Left lung (tissue), 10 donors: Measurements from ENCODE around the gene CACNA1C. TPM values are rescaled to one million over a fixed set of nuclear protein-coding genes. Genes with fewer than 3 reads are reported as not detected.
A peak's percentile ranks its signal among the peaks of the same experiment; 100 is the strongest.

Experiments
- ATAC-seq: fragments of 200-7000 bp; cut with Tn5 transposase; one replicate; pipeline ENCODE4 v1.9.1; 2020; ENCODE audit warnings: moderate library complexity
- DNase-seq, 4 donors: peaks; one replicate each; pipeline ENCODE4 v3.0.0-alpha.2; 2013 to 2020
- H3K27ac ChIP-seq, 2 donors: fragments of 200-600 bp; sonication (generic) in 1 of 2; one replicate each; pipeline versions ENCODE4 v1.5.0 to v1.8.0; 2020 to 2021
- H3K27me3 ChIP-seq, 2 donors: fragments of 200-600 bp; sonication (generic) in 1 of 2; one replicate each; pipeline versions ENCODE4 v1.5.0 to v1.8.0; 2020 to 2021
- H3K36me3 ChIP-seq, 2 donors: fragments of 200-600 bp; sonication (generic) in 1 of 2; one replicate each; pipeline versions ENCODE4 v1.5.0 to v1.8.0; 2020 to 2021
- H3K4me1 ChIP-seq, 2 donors: fragments of 200-600 bp; one replicate each; pipeline ENCODE4 v1.8.0; 2021
- H3K4me3 ChIP-seq, 2 donors: fragments of 200-600 bp; sonication (generic) in 1 of 2; one replicate each; pipeline versions ENCODE4 v1.5.0 to v1.8.0; 2020 to 2021; ENCODE audit warnings: mild to moderate bottlenecking in 1 of 2
- H3K9me3 ChIP-seq, 2 donors: fragments of 200-600 bp; sonication (generic) in 1 of 2; one replicate each; pipeline versions ENCODE4 v1.5.0 to v1.8.0; 2020 to 2021
- CTCF ChIP-seq, 2 donors: fragments of 200-600 bp; sonication (generic) in 1 of 2; IDR thresholded peaks; one replicate each; pipeline versions ENCODE4 v1.5.0 to v1.8.0; 2021; ENCODE audit warnings: antibody characterized with exemption in 2 of 2
- intact Hi-C, 2 donors: fragments of 100-400 bp; cut with DNase I; formaldehyde crosslinking; loops; one replicate each; pipeline versions ENCODE4 v1.11.2 to v1.14.2; 2022
- polyA plus RNA-seq, 6 donors: library from polyadenylated mRNA; unstranded; fragments of 120-200 nt; gene quantifications; one replicate each; pipeline ENCODE4 v1.2.1, GENCODE V29; 2013; ENCODE audit not compliant: insufficient read length in 6 of 6
- total RNA-seq, 2 donors: library from RNA; stranded (reverse); fragmentation: NEBNext Ultra II Directional; extraction: Animal tissue kit (Norgen Biotek cat#: 25700); gene quantifications; one replicate each; pipeline ENCODE4 v1.2.1, GENCODE V29; 2021
- donor health status: DM: no; HTN: yes; CAD: no.
- donor health status: DM: no; HTN: no; CAD: no.

The CACNA1C gene
- total and polyA plus RNA-seq, 8 donors: 11.9 to 21.9 (median 14.2) TPM

- Histone ChIP-seq H3K27me3 (peaks cover 0 to 4% of the 10 kb centered on the region in 2 donors), H3K9me3 (no peaks in the 10 kb centered on the region), H3K27ac (no peak overlapping the region), H3K4me3 (no peak overlapping the region), H3K36me3 (no peaks in the 10 kb centered on the region), H3K4me1 (no peaks in the 10 kb centered on the region)
- DNase-seq (no peak), ATAC-seq (no peak)
- intact Hi-C loops: no loop called here
- no peak for TF ChIP-seq CTCF (IDR thresholded peaks at IDR 0.05)
Measured at GRCh38 chr12:2212971-2213869, 160.4 kb downstream of the CACNA1C start.

- Histone ChIP-seq H3K27me3 (peaks cover 0 to 4% of the 10 kb centered on the region in 2 donors), H3K4me1 (no peaks in the 10 kb centered on the region), H3K4me3 (no peak overlapping the region), H3K9me3 (no peaks in the 10 kb centered on the region), H3K27ac (no peak overlapping the region), H3K36me3 (no peaks in the 10 kb centered on the region)
- no peak for DNase-seq
- intact Hi-C loops: no loop called here
- TF ChIP-seq CTCF (IDR thresholded peaks at IDR 0.05): no peak
- no peak for ATAC-seq
Measured at GRCh38 chr12:2214411-2214810, 161.6 kb downstream of the CACNA1C start.

GRCh38 chr12:2215709-2216560 lies 163.1 kb downstream of the CACNA1C start:
- DNase-seq (no peak), ATAC-seq (no peak)
- intact Hi-C loops: no loop called here
- H3K9me3 ChIP-seq: no peaks in the 10 kb centered on the region
- TF ChIP-seq CTCF (IDR thresholded peaks at IDR 0.05): no peak
- H3K27me3 ChIP-seq: peaks cover 0 to 4% of the 10 kb centered on the region in 2 donors
- no peaks in the 10 kb centered on the region for H3K4me1 ChIP-seq
- no peak overlapping the region for H3K4me3 ChIP-seq
- no peaks in the 10 kb centered on the region for H3K36me3 ChIP-seq
- no peak overlapping the region for H3K27ac ChIP-seq

GRCh38 chr12:2218706-2219105 lies 165.9 kb downstream of the CACNA1C start:
- DNase-seq: peak in 2 of 4 donors; percentile 53 to 71
- H3K27ac ChIP-seq: no peak overlapping the region
- no peaks in the 10 kb centered on the region for H3K27me3 ChIP-seq
- no peak for ATAC-seq
- no peak overlapping the region for H3K4me3 ChIP-seq
- intact Hi-C loops: no loop called here
- no peaks in the 10 kb centered on the region for H3K36me3 ChIP-seq
- TF ChIP-seq CTCF (IDR thresholded peaks at IDR 0.05): no peak
- no peaks in the 10 kb centered on the region for H3K9me3 ChIP-seq
- H3K4me1 ChIP-seq: no peaks in the 10 kb centered on the region
